ENCODE results near the gene LRRC34. TPM values are rescaled to one million over a fixed set of nuclear protein-coding genes. Genes with fewer than 3 reads are reported as not detected.

LRRC34 gene
- total RNA-seq, 4 donors from 2014 or later, result 0.34 to 0.89 (median 0.71) TPM

DNA sequence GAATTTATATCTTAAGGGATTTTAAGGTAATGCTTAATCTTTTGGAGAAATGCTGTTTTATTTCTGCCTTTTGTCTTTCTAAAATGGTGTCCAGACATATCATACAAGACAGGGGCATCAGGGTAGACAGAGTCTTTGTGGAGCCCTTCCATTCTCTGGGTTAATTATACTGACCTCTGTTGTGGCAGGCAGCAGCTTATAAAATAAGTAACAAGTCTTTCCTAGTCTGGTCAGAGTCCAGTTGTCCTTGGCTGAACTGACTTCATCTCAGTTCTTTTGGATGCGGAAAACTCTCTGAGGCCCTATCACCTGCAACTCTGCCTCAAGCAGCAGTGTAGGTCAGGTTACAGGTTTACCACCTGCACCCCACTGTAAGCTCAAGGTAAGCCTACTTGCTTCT, 20.3 kb downstream of the LRRC34 start:
- 100% methylated on average over 1 of the region's 1 CpG for WGBS
- Histone ChIP-seq H3K9me3 (no peaks in the 10 kb centered on the region), H3K4me3 (no peak overlapping the region), H3K36me3 (peaks cover 35% of the 10 kb centered on the region), H3K27me3 (no peaks in the 10 kb centered on the region), H3K27ac (no peak overlapping the region), H3K4me1 (no peaks in the 10 kb centered on the region)
- DNase-seq (ENCODE audit: low spot score in 2 of 2), result no peak
- TF ChIP-seq, protein P1, sequence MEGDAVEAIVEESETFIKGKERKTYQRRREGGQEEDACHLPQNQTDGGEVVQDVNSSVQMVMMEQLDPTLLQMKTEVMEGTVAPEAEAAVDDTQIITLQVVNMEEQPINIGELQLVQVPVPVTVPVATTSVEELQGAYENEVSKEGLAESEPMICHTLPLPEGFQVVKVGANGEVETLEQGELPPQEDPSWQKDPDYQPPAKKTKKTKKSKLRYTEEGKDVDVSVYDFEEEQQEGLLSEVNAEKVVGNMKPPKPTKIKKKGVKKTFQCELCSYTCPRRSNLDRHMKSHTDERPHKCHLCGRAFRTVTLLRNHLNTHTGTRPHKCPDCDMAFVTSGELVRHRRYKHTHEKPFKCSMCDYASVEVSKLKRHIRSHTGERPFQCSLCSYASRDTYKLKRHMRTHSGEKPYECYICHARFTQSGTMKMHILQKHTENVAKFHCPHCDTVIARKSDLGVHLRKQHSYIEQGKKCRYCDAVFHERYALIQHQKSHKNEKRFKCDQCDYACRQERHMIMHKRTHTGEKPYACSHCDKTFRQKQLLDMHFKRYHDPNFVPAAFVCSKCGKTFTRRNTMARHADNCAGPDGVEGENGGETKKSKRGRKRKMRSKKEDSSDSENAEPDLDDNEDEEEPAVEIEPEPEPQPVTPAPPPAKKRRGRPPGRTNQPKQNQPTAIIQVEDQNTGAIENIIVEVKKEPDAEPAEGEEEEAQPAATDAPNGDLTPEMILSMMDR (IDR thresholded peaks at IDR 0.05), result no peak
- no peak for TF ChIP-seq POLR2AphosphoS5 (IDR thresholded peaks at IDR 0.05)
- no peak for TF ChIP-seq POLR2A (IDR thresholded peaks at IDR 0.05)
- no peak for TF ChIP-seq EP300 (IDR thresholded peaks at IDR 0.05)

DNA sequence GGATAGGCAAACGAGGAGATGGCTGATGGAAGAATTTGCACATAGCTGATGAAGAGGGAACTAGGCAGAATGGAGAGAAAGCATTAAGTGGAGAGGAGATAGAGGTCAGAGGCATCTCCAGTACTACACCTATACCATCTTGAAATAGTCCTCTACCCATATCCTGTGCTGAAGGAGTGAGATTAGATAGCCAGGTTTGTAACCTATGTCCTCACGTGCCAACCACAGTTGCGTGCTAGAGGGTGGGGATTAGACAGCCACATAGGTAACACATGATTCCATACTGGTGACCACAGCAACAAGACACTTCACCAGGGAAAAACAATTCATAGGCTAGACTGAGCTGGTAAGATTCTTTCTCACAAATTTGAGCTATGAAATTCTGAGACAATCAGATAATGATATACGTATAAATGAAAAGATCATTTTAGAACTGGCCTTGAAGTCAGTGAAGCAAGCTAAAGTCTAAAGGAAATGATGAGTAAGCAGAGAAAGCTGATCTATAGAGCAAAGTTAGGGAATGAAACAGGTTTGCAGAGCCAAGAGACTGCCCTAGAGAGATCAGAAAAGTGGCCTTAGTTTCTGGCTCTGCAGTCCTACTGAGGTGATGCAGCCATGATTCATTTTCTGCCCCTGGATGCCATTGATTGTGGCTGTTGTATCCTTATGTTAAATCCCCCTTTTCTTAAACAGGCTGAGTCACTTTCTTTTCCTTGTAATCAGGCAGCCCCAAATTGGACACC, 21.8 kb downstream of the LRRC34 start:
- Histone ChIP-seq H3K27me3 (no peaks in the 10 kb centered on the region), H3K4me3 (no peak overlapping the region), H3K27ac (no peak overlapping the region), H3K4me1 (no peaks in the 10 kb centered on the region), H3K36me3 (peaks cover 47% of the 10 kb centered on the region), H3K9me3 (no peaks in the 10 kb centered on the region)
- DNase-seq (ENCODE audit: low spot score in 2 of 2), result no peak
- TF ChIP-seq POLR2AphosphoS5 (IDR thresholded peaks at IDR 0.05), result no peak
- WGBS, result 90% methylated on average over 4 of the region's 4 CpGs

GRCh38 chr3:169790219-169790618, 22.5 kb downstream of the LRRC34 start:
- Histone ChIP-seq H3K9me3 (no peaks in the 10 kb centered on the region), H3K27ac (no peak overlapping the region), H3K36me3 (peaks cover 53% of the 10 kb centered on the region), H3K27me3 (no peaks in the 10 kb centered on the region), H3K4me1 (no peaks in the 10 kb centered on the region), H3K4me3 (no peak overlapping the region)
- TF ChIP-seq EP300 (IDR thresholded peaks at IDR 0.05), result no peak
- TF ChIP-seq POLR2A (IDR thresholded peaks at IDR 0.05), result no peak
- TF ChIP-seq POLR2AphosphoS5 (IDR thresholded peaks at IDR 0.05), result no peak
- TF ChIP-seq, protein P1 (IDR thresholded peaks at IDR 0.05), result no peak
- DNase-seq (ENCODE audit: low spot score in 2 of 2), result no peak

- H3K36me3 ChIP-seq, result peaks cover 64% of the 10 kb centered on the region
- TF ChIP-seq POLR2AphosphoS5 (IDR thresholded peaks at IDR 0.05), result no peak
- no peak for TF ChIP-seq POLR2A (IDR thresholded peaks at IDR 0.05)
- TF ChIP-seq EP300 (IDR thresholded peaks at IDR 0.05), result no peak
- H3K27ac ChIP-seq, result no peak overlapping the region
- 73% methylated on average over 1 of the region's 1 CpG for WGBS
- H3K27me3 ChIP-seq, result no peaks in the 10 kb centered on the region
- no peak for DNase-seq (ENCODE audit: low spot score in 2 of 2)
- H3K9me3 ChIP-seq, result no peaks in the 10 kb centered on the region
- no peak overlapping the region for H3K4me3 ChIP-seq
- no peaks in the 10 kb centered on the region for H3K4me1 ChIP-seq
Measured at GRCh38 chr3:169787791-169788190, 24.9 kb downstream of the LRRC34 start.

DNA sequence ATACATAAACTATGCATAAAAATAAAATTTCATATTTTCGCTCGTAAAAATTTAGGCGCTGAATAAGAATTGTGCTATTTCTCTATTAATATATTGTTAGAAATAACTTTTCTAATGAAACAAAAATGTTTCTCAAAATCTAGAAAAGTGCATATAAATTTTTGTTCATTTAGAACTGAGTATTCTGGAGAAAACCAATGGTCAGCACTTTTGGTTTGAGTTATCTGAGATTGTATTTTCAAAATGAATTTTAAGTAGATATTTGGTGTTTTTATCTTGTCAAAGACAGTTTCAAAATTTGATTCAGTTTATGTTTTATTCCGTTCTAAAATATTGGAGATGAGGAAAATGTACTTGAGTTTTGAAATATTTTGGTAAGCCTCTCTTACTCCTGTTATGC, 25.6 kb downstream of the LRRC34 start:
- Histone ChIP-seq H3K27ac (no peak overlapping the region), H3K27me3 (no peaks in the 10 kb centered on the region), H3K4me1 (no peaks in the 10 kb centered on the region), H3K36me3 (peaks cover 64% of the 10 kb centered on the region), H3K4me3 (no peak overlapping the region), H3K9me3 (no peaks in the 10 kb centered on the region)
- 99% methylated on average over 4 of the region's 4 CpGs for WGBS
- no peak for DNase-seq (ENCODE audit: low spot score in 2 of 2)
- TF ChIP-seq, protein P1 (IDR thresholded peaks at IDR 0.05), result no peak
- TF ChIP-seq POLR2A (IDR thresholded peaks at IDR 0.05) (no peak), EP300 (IDR thresholded peaks at IDR 0.05) (no peak), POLR2AphosphoS5 (IDR thresholded peaks at IDR 0.05) (no peak)

DNA sequence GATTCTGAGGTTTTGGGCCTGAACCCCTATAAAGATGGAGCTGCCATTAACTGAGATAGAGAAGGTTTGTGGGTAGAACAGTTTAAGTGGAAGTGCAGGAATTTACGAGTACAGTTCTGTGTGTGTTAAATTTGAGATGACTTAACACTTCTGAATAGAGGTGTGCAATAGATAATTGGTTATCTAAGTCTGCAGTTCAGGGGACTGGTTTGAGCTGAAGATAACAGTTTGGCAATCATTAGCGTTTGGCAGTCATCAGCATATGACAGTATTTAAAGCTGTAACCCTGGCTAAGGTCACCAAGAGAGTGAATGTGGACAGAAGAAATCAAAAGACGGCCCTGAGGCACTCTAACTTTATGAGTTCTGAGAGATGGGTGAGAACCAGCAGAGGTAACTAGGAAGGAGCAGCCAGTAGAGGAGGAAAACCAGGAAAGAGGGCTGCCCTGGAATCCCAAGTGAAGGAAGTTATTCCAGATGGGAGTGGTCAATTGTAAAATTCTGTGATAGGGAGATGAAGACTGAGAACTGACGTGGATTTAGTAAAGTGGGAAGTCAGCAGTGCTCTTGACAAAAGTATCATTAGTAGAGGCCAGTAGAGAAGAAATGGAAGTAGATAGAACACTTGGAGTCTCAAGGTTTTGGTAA, 31.4 kb downstream of the LRRC34 start:
- WGBS, result 82% methylated on average over 4 of the region's 4 CpGs
- peaks cover under 1% of the 10 kb centered on the region for H3K4me1 ChIP-seq
- no peak overlapping the region for H3K27ac ChIP-seq
- DNase-seq (ENCODE audit: low spot score in 2 of 2), result no peak
- no peaks in the 10 kb centered on the region for H3K27me3 ChIP-seq
- no peaks in the 10 kb centered on the region for H3K9me3 ChIP-seq
- H3K36me3 ChIP-seq, result peaks cover 83% of the 10 kb centered on the region
- H3K4me3 ChIP-seq, result no peak overlapping the region
- TF ChIP-seq POLR2AphosphoS5 (IDR thresholded peaks at IDR 0.05), result no peak
- TF ChIP-seq EP300 (IDR thresholded peaks at IDR 0.05), result no peak
- TF ChIP-seq, protein P1 (IDR thresholded peaks at IDR 0.05), result no peak
- no peak for TF ChIP-seq POLR2A (IDR thresholded peaks at IDR 0.05)

Data from suprapubic skin (tissue), 4 donors.